HepG2 (cell line): ENCODE results near the gene SLC25A38. TPM values are rescaled to one million over a fixed set of nuclear protein-coding genes. Genes with fewer than 3 reads are reported as not detected.

ENCODE experiments used
- ATAC-seq: fragments of 200-7000 bp; cut with Tn5 transposase; 3 replicates; pipeline ENCODE4 v1.9.1; 2020; ENCODE audit warnings: mild to moderate bottlenecking, moderate library complexity
- BruUV-seq: library from RNA; stranded (reverse); fragments of 400-500 nt; replicated peaks from 2 replicates; lab custom pipeline; 2021; lab: Mats Ljungman, UMichigan
- CTCF ChIA-PET: fragments of 300-600 bp; formaldehyde crosslinking; extraction: SDS; loops from one replicate; lab custom pipeline; 2021; ENCODE audit warnings: low total read pairs, inconsistent platforms, low intra/inter-chr PET ratio; lab: Yijun Ruan, JAX
- POLR2A ChIA-PET: fragments of 350-600 bp; sonication (Branson Sonifier 250); formaldehyde crosslinking; loops from one replicate; lab custom pipeline; 2020; ENCODE audit warnings: antibody characterized with exemption, inconsistent platforms; lab: Yijun Ruan, JAX
- DNase-seq: peaks from one replicate; pipeline ENCODE4 v3.0.0-alpha.2; 2015; ENCODE audit warnings: low spot score
- FAIRE-seq: peaks from 3 replicates; lab custom pipeline; 2011; peaks lifted over from hg19 to GRCh38; lab: Jason Lieb, UNC
- H2AFZ ChIP-seq: one replicate; pipeline ENCODE4 v1.6.1; 2011; ENCODE audit warnings: low read length, inconsistent platforms
- H3K27ac ChIP-seq: fragments of 300-600 bp; 3 replicates; pipeline ENCODE4 v1.8.0; 2011; ENCODE audit warnings: mixed run types, mild to moderate bottlenecking, mixed read lengths, low read length, inconsistent platforms; ENCODE audit not compliant: insufficient read depth; ENCODE audit errors: extremely low read length
- H3K27me3 ChIP-seq, 2 experiments: fragments of 200-600 bp in 1 of 2; 2 replicates in 1 of 2; 3 replicates in 1 of 2; pipeline versions ENCODE4 v1.6.0 to v1.8.0; 2011; ENCODE audit warnings: low read length in 2 of 2, mild to moderate bottlenecking in 2 of 2, moderate library complexity in 2 of 2, inconsistent platforms in 1 of 2; ENCODE audit not compliant: insufficient read depth in 2 of 2, control insufficient read depth in 1 of 2
- H3K36me3 ChIP-seq, 2 experiments: fragments of 200-600 bp in 1 of 2; replicated peaks in 1 of 2; 2 replicates in 1 of 2; 3 replicates in 1 of 2; pipeline versions ENCODE4 v1.5.1 to v1.8.0; 2011; ENCODE audit warnings: low read length in 2 of 2, inconsistent platforms in 1 of 2; ENCODE audit not compliant: insufficient read depth in 2 of 2, control insufficient read depth in 1 of 2
- H3K4me1 ChIP-seq: 2 replicates; pipeline ENCODE4 v1.5.1; 2012; ENCODE audit warnings: low read length, inconsistent platforms; ENCODE audit not compliant: insufficient read depth
- H3K4me2 ChIP-seq: 2 replicates; pipeline ENCODE4 v1.6.0; 2011; ENCODE audit warnings: low read depth, low read length, inconsistent platforms
- H3K4me3 ChIP-seq, 3 experiments: fragments of 200-600 bp in 1 of 3; sonication (generic), shearing (Covaris generic) in 1 of 3; replicated peaks in 1 of 3; 2 replicates each; pipeline ENCODE4 v1.5.1; 2011 to 2016; ENCODE audit warnings: low read length in 3 of 3, inconsistent platforms in 2 of 3, low read depth in 2 of 3, mild to moderate bottlenecking in 2 of 3, control low read depth in 1 of 3, mixed read lengths in 1 of 3; ENCODE audit not compliant: insufficient read depth in 1 of 3
- H3K79me2 ChIP-seq: one replicate; pipeline ENCODE4 v1.6.1; 2011; ENCODE audit warnings: low read length, inconsistent platforms; ENCODE audit not compliant: insufficient read depth
- H3K9ac ChIP-seq: 2 replicates; pipeline ENCODE4 v1.6.0; 2011; ENCODE audit warnings: mild to moderate bottlenecking, low read depth, low read length, inconsistent platforms; ENCODE audit not compliant: insufficient read depth
- H3K9me3 ChIP-seq: 2 replicates; pipeline ENCODE4 v1.5.1; 2012; ENCODE audit warnings: mild to moderate bottlenecking, low read length
- H4K20me1 ChIP-seq: 2 replicates; pipeline ENCODE4 v1.6.0; 2011; ENCODE audit warnings: inconsistent platforms, mild to moderate bottlenecking, low read length, moderate library complexity; ENCODE audit not compliant: insufficient read depth
- ATF1 ChIP-seq: IDR thresholded peaks from 2 replicates; pipeline ENCODE4 v1.6.1; 2016; ENCODE audit warnings: mild to moderate bottlenecking, control low read depth
- CCDC6 ChIP-seq: sonication (generic); formaldehyde crosslinking; IDR thresholded peaks from 2 replicates; pipeline ENCODE4 v1.8.1; 2022; ENCODE audit warnings: mild to moderate bottlenecking, missing genetic modification reagents, moderate library complexity
- CREM ChIP-seq, 2 experiments: sonication (generic) in 1 of 2; formaldehyde crosslinking in 1 of 2; IDR thresholded peaks; 2 replicates each; pipeline versions ENCODE4 v1.4.0 to v1.6.1; 2016 to 2020; ENCODE audit warnings: antibody characterized with exemption in 1 of 2, mild to moderate bottlenecking in 1 of 2, missing genetic modification reagents in 1 of 2
- MTF2 ChIP-seq: sonication (generic); formaldehyde crosslinking; IDR thresholded peaks from 2 replicates; pipeline ENCODE4 v1.5.0; 2020; ENCODE audit warnings: missing genetic modification reagents, borderline replicate concordance
- RFX1 ChIP-seq: fragments of 450-650 bp; IDR thresholded peaks from 2 replicates; pipeline ENCODE4 v1.6.1; 2017
- ZNF446 ChIP-seq: sonication (generic); formaldehyde crosslinking; IDR thresholded peaks from 2 replicates; pipeline ENCODE4 v1.5.0; 2020; ENCODE audit warnings: mild to moderate bottlenecking, missing genetic modification reagents
- ZNF878 ChIP-seq: sonication (generic); formaldehyde crosslinking; IDR thresholded peaks from 2 replicates; pipeline ENCODE4 v1.8.1; 2023; ENCODE audit warnings: mild to moderate bottlenecking, missing genetic modification reagents, moderate library complexity
- ZSCAN12 ChIP-seq: sonication (generic); formaldehyde crosslinking; IDR thresholded peaks from 2 replicates; pipeline ENCODE4 v1.9.0; 2021; ENCODE audit warnings: mild to moderate bottlenecking, missing genetic modification reagents
- WGBS: methylation state at CpG from one replicate; pipeline ENCODE4 v1.1.6; 2017; ENCODE audit warnings: low lambda C conversion rate; 5-methylcytosine and 5-hydroxymethylcytosine counted together
- in situ Hi-C: cut with HindIII; loops from 2 replicates; pipeline ENCODE4 v1.10.0; 2017; ENCODE audit warnings: low pct_unique_long_range_greater_than_20kb; ENCODE audit not compliant: extremely low pct_ligation_motif_present
- intact Hi-C: fragments of 100-400 bp; cut with micrococcal nuclease; formaldehyde crosslinking; loops from one replicate; pipeline ENCODE4 v1.10.0; 2022; ENCODE audit not compliant: unreplicated experiment
- polyA plus RNA-seq, 8 experiments: library from polyadenylated mRNA; depleted of rRNA in 3 of 8; stranded (reverse) in 7 of 8; unstranded in 1 of 8; fragments of >200 nt; fragmentation: Illumina TruSeq in 4 of 8; extraction: Trizol in 4 of 8; gene quantifications; 2 replicates each; pipeline versions ENCODE4 v1.2.1 to v1.2.3, GENCODE V29; 2011 to 2016; ENCODE audit warnings: low read depth in 4 of 8, missing spikeins in 1 of 8, mixed read lengths in 1 of 8; ENCODE audit not compliant: insufficient read depth in 1 of 8
- total RNA-seq, 5 experiments: library from RNA; depleted of rRNA; stranded (reverse); fragments of >200 nt; fragmentation: Illumina TruSeq; extraction: Trizol; gene quantifications; 2 replicates each; pipeline ENCODE4 v1.2.3, GENCODE V29; 2016; ENCODE audit warnings: low read depth in 1 of 5
- TF ChIP-seq, protein P1 (sequence below): sonication (generic); formaldehyde crosslinking; IDR thresholded peaks from 2 replicates; pipeline ENCODE4 v1.4.0; 2020; ENCODE audit warnings: missing genetic modification reagents
- TF ChIP-seq, protein P2 (sequence below): IDR thresholded peaks from 2 replicates; pipeline ENCODE4 v1.6.1; 2012; ENCODE audit warnings: low read depth, low read length, improper control_type of control experiment
- TF ChIP-seq, protein P3 (sequence below): sonication (generic); formaldehyde crosslinking; IDR thresholded peaks from 2 replicates; pipeline ENCODE4 v1.4.0; 2020; ENCODE audit warnings: mild to moderate bottlenecking, missing genetic modification reagents

The SLC25A38 gene
- total and polyA plus RNA-seq, 2 of the 13 experiments (the other 11 are each of a cell fraction or from before 2014, with no cell fraction given), result 32.5 to 35.4 TPM

DNA sequence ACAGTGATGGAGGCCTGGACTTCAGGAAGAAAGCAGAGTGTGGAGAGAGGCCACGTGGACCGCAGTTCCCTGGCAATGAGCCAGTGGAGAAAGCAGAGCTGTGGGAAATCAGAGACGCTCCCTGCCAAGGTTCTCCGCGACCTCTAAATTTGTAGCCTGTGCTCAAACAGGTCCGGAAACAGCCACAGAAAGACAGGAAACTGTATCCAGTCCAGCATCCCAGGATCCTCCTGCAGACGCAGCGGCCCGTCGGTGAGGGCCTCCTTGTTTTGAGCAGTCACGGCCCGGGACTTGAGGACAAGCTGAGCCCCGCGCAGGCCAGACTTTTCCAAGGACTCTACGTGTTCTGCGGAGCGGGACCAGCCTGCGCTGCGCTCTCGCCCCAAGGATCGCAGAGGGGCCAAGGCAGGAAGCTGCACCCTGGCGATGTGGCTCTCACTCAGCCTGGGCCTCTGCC, 45.6 kb downstream of the SLC25A38 start:
- in situ Hi-C loops (no loop called here), intact Hi-C loops (no loop called here)
- Histone ChIP-seq H3K27ac (no peak overlapping the region), H3K9me3 (no peaks in the 10 kb centered on the region), H3K79me2 (no peaks in the 10 kb centered on the region), H3K36me3 (no peaks in the 10 kb centered on the region), H2AFZ (no peak overlapping the region), H4K20me1 (no peaks in the 10 kb centered on the region), H3K4me2 (no peak overlapping the region), H3K4me1 (no peaks in the 10 kb centered on the region), H3K4me3 (no peak overlapping the region), H3K27me3 (peaks cover 0 to 6% of the 10 kb centered on the region in 2 experiments; a peak in 2 of 5 replicates), H3K9ac (no peak overlapping the region)
- FAIRE-seq, result no peak
- no peak for ATAC-seq
- CTCF ChIA-PET, result no interaction called here
- POLR2A ChIA-PET, result no interaction called here
- DNase-seq, result no peak
- WGBS, result 70% methylated on average over 3 of the region's 22 CpGs
- no TSS peak for BruUV-seq
- TF ChIP-seq, protein P1, sequence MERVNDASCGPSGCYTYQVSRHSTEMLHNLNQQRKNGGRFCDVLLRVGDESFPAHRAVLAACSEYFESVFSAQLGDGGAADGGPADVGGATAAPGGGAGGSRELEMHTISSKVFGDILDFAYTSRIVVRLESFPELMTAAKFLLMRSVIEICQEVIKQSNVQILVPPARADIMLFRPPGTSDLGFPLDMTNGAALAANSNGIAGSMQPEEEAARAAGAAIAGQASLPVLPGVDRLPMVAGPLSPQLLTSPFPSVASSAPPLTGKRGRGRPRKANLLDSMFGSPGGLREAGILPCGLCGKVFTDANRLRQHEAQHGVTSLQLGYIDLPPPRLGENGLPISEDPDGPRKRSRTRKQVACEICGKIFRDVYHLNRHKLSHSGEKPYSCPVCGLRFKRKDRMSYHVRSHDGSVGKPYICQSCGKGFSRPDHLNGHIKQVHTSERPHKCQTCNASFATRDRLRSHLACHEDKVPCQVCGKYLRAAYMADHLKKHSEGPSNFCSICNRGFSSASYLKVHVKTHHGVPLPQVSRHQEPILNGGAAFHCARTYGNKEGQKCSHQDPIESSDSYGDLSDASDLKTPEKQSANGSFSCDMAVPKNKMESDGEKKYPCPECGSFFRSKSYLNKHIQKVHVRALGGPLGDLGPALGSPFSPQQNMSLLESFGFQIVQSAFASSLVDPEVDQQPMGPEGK (CRISPR knock-in tag), result no peak
- TF ChIP-seq ATF1 (CRISPR knock-in tag) (no peak), ZNF878 (CRISPR knock-in tag) (no peak), ZNF446 (no peak), CREM (IDR thresholded peaks at IDR 0.05) (no peak), CREM (CRISPR knock-in tag; IDR thresholded peaks at IDR 0.05) (no peak), ZSCAN12 (no peak), MTF2 (CRISPR knock-in tag) (no peak), RFX1 (no peak), CCDC6 (CRISPR knock-in tag) (no peak)
- TF ChIP-seq, protein P2, sequence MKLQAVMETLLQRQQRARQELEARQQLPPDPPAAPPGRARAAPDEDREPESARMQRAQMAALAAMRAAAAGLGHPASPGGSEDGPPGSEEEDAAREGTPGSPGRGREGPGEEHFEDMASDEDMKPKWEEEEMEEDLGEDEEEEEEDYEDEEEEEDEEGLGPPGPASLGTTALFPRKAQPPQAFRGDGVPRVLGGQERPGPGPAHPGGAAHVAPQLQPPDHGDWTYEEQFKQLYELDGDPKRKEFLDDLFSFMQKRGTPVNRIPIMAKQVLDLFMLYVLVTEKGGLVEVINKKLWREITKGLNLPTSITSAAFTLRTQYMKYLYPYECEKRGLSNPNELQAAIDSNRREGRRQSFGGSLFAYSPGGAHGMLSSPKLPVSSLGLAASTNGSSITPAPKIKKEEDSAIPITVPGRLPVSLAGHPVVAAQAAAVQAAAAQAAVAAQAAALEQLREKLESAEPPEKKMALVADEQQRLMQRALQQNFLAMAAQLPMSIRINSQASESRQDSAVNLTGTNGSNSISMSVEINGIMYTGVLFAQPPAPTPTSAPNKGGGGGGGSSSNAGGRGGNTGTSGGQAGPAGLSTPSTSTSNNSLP, result no peak
- TF ChIP-seq, protein P3, sequence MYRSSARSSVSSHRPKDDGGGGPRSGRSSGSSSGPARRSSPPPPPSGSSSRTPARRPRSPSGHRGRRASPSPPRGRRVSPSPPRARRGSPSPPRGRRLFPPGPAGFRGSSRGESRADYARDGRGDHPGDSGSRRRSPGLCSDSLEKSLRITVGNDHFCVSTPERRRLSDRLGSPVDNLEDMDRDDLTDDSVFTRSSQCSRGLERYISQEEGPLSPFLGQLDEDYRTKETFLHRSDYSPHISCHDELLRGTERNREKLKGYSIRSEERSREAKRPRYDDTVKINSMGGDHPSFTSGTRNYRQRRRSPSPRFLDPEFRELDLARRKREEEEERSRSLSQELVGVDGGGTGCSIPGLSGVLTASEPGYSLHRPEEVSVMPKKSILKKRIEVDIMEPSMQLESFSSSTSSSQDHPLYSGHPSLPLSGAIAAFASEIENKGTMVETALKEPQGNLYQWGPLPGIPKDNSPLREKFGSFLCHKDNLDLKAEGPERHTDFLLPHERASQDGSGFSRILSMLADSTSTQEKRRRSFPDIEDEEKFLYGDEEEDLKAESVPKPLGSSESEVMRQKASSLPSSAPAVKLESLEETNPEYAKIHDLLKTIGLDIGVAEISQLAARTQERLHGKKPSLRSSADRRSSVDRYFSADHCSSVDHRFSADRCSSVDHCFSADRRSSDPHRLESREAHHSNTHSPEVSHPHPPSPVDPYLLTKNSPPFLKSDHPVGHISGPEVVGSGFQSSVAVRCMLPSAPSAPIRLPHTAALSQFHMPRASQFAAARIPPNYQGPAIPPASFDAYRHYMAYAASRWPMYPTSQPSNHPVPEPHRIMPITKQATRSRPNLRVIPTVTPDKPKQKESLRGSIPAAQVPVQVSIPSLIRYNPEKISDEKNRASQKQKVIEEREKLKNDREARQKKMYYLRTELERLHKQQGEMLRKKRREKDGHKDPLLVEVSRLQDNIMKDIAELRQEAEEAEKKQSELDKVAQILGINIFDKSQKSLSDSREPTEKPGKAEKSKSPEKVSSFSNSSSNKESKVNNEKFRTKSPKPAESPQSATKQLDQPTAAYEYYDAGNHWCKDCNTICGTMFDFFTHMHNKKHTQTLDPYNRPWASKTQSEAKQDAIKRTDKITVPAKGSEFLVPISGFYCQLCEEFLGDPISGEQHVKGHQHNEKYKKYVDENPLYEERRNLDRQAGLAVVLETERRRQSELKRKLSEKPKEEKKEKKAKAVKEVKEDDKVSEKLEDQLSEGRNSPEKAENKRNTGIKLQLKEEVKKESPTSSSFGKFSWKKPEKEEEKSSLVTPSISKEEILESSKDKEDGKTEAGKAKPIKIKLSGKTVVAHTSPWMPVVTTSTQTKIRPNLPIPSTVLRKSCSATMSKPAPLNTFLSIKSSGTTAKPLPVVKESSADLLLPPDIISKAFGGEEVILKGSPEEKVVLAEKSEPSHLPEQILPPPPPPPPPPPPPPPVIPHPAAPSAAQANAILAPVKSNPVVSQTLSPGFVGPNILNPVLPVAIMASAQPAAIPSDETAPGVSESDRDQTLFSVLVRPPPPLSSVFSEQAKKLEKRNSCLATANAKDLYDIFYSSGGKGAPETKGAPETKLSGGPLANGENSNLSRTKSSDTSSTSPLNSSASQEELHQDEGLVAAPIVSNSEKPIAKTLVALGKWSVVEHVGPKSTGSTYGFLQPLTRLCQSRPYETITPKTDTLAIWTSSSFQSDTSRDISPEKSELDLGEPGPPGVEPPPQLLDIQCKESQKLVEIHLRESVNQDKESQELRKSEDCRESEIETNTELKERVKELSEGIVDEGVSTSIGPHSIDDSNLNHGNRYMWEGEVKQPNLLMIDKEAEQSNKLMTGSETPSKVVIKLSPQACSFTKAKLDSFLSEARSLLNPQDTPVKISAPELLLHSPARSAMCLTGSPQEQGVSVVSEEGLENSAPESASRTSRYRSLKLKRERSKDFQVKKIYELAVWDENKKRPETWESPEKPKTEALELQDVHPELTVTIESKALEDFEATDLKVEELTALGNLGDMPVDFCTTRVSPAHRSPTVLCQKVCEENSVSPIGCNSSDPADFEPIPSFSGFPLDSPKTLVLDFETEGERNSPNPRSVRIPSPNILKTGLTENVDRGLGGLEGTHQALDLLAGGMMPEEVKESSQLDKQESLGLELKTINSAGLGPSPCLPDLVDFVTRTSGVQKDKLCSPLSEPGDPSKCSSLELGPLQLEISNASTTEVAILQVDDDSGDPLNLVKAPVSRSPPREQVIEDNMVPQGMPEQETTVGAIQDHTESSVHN (CRISPR knock-in tag), result no peak
